Motor neuron (in vitro differentiated cells): ENCODE data around the gene OTX1. TPM values are rescaled to one million over a fixed set of nuclear protein-coding genes. Genes with fewer than 3 reads are reported as not detected.

Experiments used
- ATAC-seq, 8 experiments: fragments of 200-7000 bp; cut with Tn5 transposase; replicated peaks in 6 of 8; 2 replicates each; pipeline ENCODE4 v1.8.0; 2021; ENCODE audit warnings: mild to moderate bottlenecking in 8 of 8, moderate library complexity in 8 of 8
- H3K27ac ChIP-seq, 2 donors: fragments of 250-450 bp; sonication (Bioruptor Pico); 2 replicates each; pipeline ENCODE4 v1.9.0; 2021; ENCODE audit warnings: antibody characterized with exemption in 2 of 2, mild to moderate bottlenecking in 2 of 2, moderate library complexity in 1 of 2
- H3K4me1 ChIP-seq, 2 donors: fragments of 250-450 bp; sonication (Bioruptor Pico); replicated peaks in 1 of 2; 2 replicates each; pipeline ENCODE4 v1.6.1; 2021; ENCODE audit warnings: antibody characterized with exemption in 2 of 2, mild to moderate bottlenecking in 2 of 2, moderate library complexity in 1 of 2
- H3K4me3 ChIP-seq, 5 donors: fragments of 250-450 bp; sonication (Bioruptor Pico); 2 replicates each; pipeline ENCODE4 v1.9.0; 2021; ENCODE audit warnings: antibody characterized with exemption in 5 of 5, mild to moderate bottlenecking in 5 of 5, moderate library complexity in 4 of 5
- WGBS, 10 experiments: fragments of 450-650 bp; shearing (Covaris generic); methylation state at CpG; one replicate each; pipeline ENCODE4 v1.0.0; 2022; 5-methylcytosine and 5-hydroxymethylcytosine counted together
- in situ Hi-C, 9 experiments: fragments of 400-800 bp; cut with MboI; loops; one replicate each; pipeline ENCODE4 v1.15.0; 2021; ENCODE audit warnings: low sequenced_read_pairs in 9 of 9, low pct_unique_long_range_greater_than_20kb in 2 of 9; ENCODE audit not compliant: unreplicated experiment in 9 of 9
- total RNA-seq, 8 experiments: library from RNA; unstranded; fragments of 300-600 nt; gene quantifications; 2 replicates each; pipeline versions ENCODE4 v1.2.3 to v1.2.4, GENCODE V29; 2022

The OTX1 gene
- total RNA-seq, 8 experiments from 2014 or later = 0.14 to 3.6 (median 0.51) TPM

GRCh38 chr2:63048367-63049171, 2.1 kb upstream of the OTX1 start:
- 0 to 52% (median 6%) methylated on average over 2 to 25 of the region's 61 CpGs; no CpG with 5 or more reads in 1 of the 10 experiments for WGBS, 10 experiments
- H3K27ac ChIP-seq = no peak overlapping the region
- no peak overlapping the region for H3K4me3 ChIP-seq
- ATAC-seq = no peak
- in situ Hi-C loops = loop anchor here in 1 of 9 experiments (25.0 kb wide), 1 partner anchor 236 kb away; no protein-coding TSS in a partner anchor
- H3K4me1 ChIP-seq = peaks cover 8 to 17% of the 10 kb centered on the region in 2 donors

GRCh38 chr2:63049211-63049969, 1.2 kb upstream of the OTX1 start:
- no peak overlapping the region for H3K27ac ChIP-seq
- peak overlapping the region in 1 of 5 donors; percentile 41 for H3K4me3 ChIP-seq
- H3K4me1 ChIP-seq = peaks cover 8 to 16% of the 10 kb centered on the region in 2 donors
- ATAC-seq = no peak
- 0 to 65% (median 5%) methylated on average over 6 to 18 of the region's 39 CpGs; no CpG with 5 or more reads in 2 of the 10 experiments for WGBS, 10 experiments
- in situ Hi-C loops = loop anchor here in 1 of 9 experiments (25.0 kb wide), 1 partner anchor 237 kb away; no protein-coding TSS in a partner anchor

GRCh38 chr2:63049970-63050333, 678 bp upstream of the OTX1 start:
- peaks cover 8 to 16% of the 10 kb centered on the region in 2 donors for H3K4me1 ChIP-seq
- in situ Hi-C loops = loop anchor here in 1 of 9 experiments (25.0 kb wide), 1 partner anchor 238 kb away; no protein-coding TSS in a partner anchor
- peak overlapping the region; percentile 21 to 42 (median 33) for H3K4me3 ChIP-seq
- no peak overlapping the region for H3K27ac ChIP-seq
- 0 to 83% (median 0%) methylated on average over 1 to 14 of the region's 31 CpGs; no CpG with 5 or more reads in 4 of the 10 experiments for WGBS, 10 experiments
- ATAC-seq = peak in 2 of 8 experiments; percentile 32 to 56

GRCh38 chr2:63051042-63051794, 588 bp downstream of the OTX1 start:
- 0 to 67% (median 4%) methylated on average over 1 to 9 of the region's 42 CpGs; no CpG with 5 or more reads in 4 of the 10 experiments for WGBS, 10 experiments
- peaks cover 13 to 20% of the 10 kb centered on the region in 2 donors for H3K4me1 ChIP-seq

GRCh38 chr2:63051795-63052333, 1.2 kb downstream of the OTX1 start:
- Histone ChIP-seq H3K4me1 (peaks cover 13 to 20% of the 10 kb centered on the region in 2 donors), H3K27ac (no peak overlapping the region), H3K4me3 (no peak overlapping the region)
- WGBS, 10 experiments = 10 to 100% (median 38%) methylated on average over 2 to 9 of the region's 42 CpGs; no CpG with 5 or more reads in 5 of the 10 experiments
- ATAC-seq = no peak
- in situ Hi-C loops = no loop called here

More at GRCh38 chr2:63051042-63051794, 588 bp downstream of the OTX1 start:
- ATAC-seq = no peak
- Histone ChIP-seq H3K4me3 (peak overlapping the region in 4 of 5 donors; percentile 21 to 42 (median 37)), H3K27ac (no peak overlapping the region)
- in situ Hi-C loops = no loop called here

- in situ Hi-C loops = no loop called here
- Histone ChIP-seq H3K27ac (no peak overlapping the region), H3K4me1 (peaks cover 13 to 15% of the 10 kb centered on the region in 2 donors), H3K4me3 (no peak overlapping the region)
- no peak for ATAC-seq
- WGBS, 10 experiments = 34 to 97% (median 55%) methylated on average over 1 to 13 of the region's 27 CpGs; no CpG with 5 or more reads in 4 of the 10 experiments
Measured at GRCh38 chr2:63052411-63053080, 1.9 kb downstream of the OTX1 start.

- H3K4me1 ChIP-seq = peaks cover 11 to 13% of the 10 kb centered on the region in 2 donors
- H3K27ac ChIP-seq = no peak overlapping the region
- in situ Hi-C loops = no loop called here
- no peak overlapping the region for H3K4me3 ChIP-seq
- 0 to 100% (median 18%) methylated on average over 1 to 9 of the region's 34 CpGs; no CpG with 5 or more reads in 3 of the 10 experiments for WGBS, 10 experiments
- ATAC-seq = no peak
Measured at GRCh38 chr2:63053081-63053888, 2.7 kb downstream of the OTX1 start.

- Histone ChIP-seq H3K27ac (no peak overlapping the region), H3K4me3 (no peak overlapping the region), H3K4me1 (peaks cover 12 to 13% of the 10 kb centered on the region in 2 donors)
- no peak for ATAC-seq
- in situ Hi-C loops = no loop called here
- 0 to 50% (median 8%) methylated on average over 1 to 6 of the region's 48 CpGs; no CpG with 5 or more reads in 1 of the 10 experiments for WGBS, 10 experiments
Measured at GRCh38 chr2:63053889-63054602, 3.4 kb downstream of the OTX1 start.

- WGBS, 10 experiments = 8 to 60% (median 28%) methylated on average over 1 to 2 of the region's 7 CpGs; no CpG with 5 or more reads in 6 of the 10 experiments
- no peak for ATAC-seq
- Histone ChIP-seq H3K4me1 (peaks cover 8 to 10% of the 10 kb centered on the region in 2 donors), H3K27ac (no peak overlapping the region), H3K4me3 (no peak overlapping the region)
- in situ Hi-C loops = no loop called here
Measured at GRCh38 chr2:63054841-63055225, 4.2 kb downstream of the OTX1 start.

GRCh38 chr2:63055226-63056106, 4.8 kb downstream of the OTX1 start:
- 0 to 100% (median 6%) methylated on average over 1 to 8 of the region's 63 CpGs; no CpG with 5 or more reads in 6 of the 10 experiments for WGBS, 10 experiments
- H3K4me3 ChIP-seq = no peak overlapping the region
- peaks cover 4 to 10% of the 10 kb centered on the region in 2 donors for H3K4me1 ChIP-seq
- peak in 6 of 8 experiments; percentile 22 to 54 (median 38) for ATAC-seq
- in situ Hi-C loops = no loop called here
- H3K27ac ChIP-seq = no peak overlapping the region
